Measurements from ENCODE around the gene PTPRT. TPM values are rescaled to one million over a fixed set of nuclear protein-coding genes. Genes with fewer than 3 reads are reported as not detected.

The PTPRT gene
- total and polyA plus RNA-seq, 4 donors, result 0.03 to 0.19 (median 0.18) TPM; not detected in 1

DNA sequence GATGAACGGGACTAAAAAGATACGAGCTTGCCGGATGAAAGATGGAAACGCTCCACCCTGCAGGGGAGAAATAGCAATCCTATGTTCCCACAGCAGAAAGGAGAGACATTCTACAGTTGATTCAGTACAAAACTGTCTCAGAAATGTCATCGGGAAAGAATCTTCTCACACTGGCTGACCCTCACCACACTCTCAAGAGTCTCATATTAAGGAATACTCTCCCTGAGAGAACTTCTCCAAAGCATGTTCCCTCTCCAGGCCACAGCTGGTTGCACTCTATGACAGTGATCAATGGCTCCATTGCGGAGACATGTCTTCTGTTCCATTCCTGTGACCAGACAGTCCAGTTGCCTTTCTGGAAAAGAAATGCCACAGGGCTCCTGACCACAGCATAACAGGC lies 813.6 kb downstream of the PTPRT start:
- DNase-seq (no peak), ATAC-seq (ENCODE audit: low FRiP score) (no peak)
- H3K36me3 ChIP-seq (ENCODE audit: control insufficient read depth in 1 of 2, insufficient read depth in 2 of 2, low read length in 1 of 2), result no peaks in the 10 kb centered on the region
- H3K4me1 ChIP-seq (ENCODE audit: control insufficient read depth in 1 of 2, insufficient read depth in 2 of 2, low read length in 2 of 2), result no peaks in the 10 kb centered on the region
- 87 to 91% methylated on average over 6 of the region's 6 CpGs for WGBS, 2 donors
- no peak overlapping the region for H3K4me3 ChIP-seq (ENCODE audit: low read length in 2 of 2)
- no peaks in the 10 kb centered on the region for H3K9me3 ChIP-seq (ENCODE audit: control insufficient read depth, low read length)
- intact Hi-C loops (cut with DNase I), result no loop called here
- no peak overlapping the region for H3K27ac ChIP-seq (ENCODE audit: low read depth in 1 of 2, low read length in 2 of 2)
- H3K27me3 ChIP-seq (ENCODE audit: control insufficient read depth in 1 of 2, insufficient read depth in 2 of 2, low read length in 1 of 2), result peaks cover 0 to 2% of the 10 kb centered on the region in 2 donors

DNA sequence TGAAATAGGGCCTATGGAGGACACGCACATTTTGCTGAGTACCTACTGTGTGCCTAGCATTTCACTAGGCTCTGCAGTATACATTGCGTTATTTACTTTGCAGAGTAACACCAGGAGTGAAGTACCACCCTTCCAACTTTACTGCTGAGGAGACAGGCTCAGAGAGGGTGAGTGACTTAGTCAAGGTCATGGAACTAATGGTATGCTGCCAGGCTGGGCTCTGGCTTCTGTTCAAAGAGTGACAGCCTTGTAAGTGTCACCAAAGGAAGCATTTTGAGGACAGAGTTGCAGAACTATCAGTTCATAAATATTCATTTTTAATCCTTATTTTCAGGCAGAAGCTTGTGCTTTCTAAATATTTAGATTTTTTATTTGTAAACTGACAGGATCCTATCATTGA lies 816.7 kb downstream of the PTPRT start:
- intact Hi-C loops (cut with DNase I), result no loop called here
- H3K4me3 ChIP-seq (ENCODE audit: low read length in 2 of 2), result no peak overlapping the region
- 77 to 84% methylated on average over 2 of the region's 2 CpGs for WGBS, 2 donors
- H3K9me3 ChIP-seq (ENCODE audit: control insufficient read depth, low read length), result no peaks in the 10 kb centered on the region
- H3K27me3 ChIP-seq (ENCODE audit: control insufficient read depth in 1 of 2, insufficient read depth in 2 of 2, low read length in 1 of 2), result peaks cover 0 to 2% of the 10 kb centered on the region in 2 donors
- no peaks in the 10 kb centered on the region for H3K4me1 ChIP-seq (ENCODE audit: control insufficient read depth in 1 of 2, insufficient read depth in 2 of 2, low read length in 2 of 2)
- no peak for ATAC-seq (ENCODE audit: low FRiP score)
- no peak overlapping the region for H3K27ac ChIP-seq (ENCODE audit: low read depth in 1 of 2, low read length in 2 of 2)
- DNase-seq, result no peak
- H3K36me3 ChIP-seq (ENCODE audit: control insufficient read depth in 1 of 2, insufficient read depth in 2 of 2, low read length in 1 of 2), result no peaks in the 10 kb centered on the region

DNA sequence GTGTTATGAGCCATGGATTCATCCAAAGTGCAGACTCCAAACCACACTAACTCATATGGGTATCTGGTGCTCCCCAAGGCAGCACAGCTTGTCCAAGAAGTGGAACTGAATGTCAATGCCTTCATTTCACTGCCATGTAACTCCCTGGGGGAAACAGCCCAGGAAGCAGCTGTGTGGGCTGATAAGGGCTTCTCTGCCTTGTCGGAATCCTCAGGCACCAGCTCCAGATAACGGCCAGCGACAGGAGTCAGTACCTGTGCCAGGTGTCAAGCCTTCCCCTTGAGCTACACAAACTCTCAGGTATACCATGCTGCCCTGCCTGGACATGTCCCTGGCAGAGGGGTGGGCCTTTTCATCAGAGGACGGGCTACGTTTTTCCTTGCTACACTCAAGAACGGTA lies 819.6 kb downstream of the PTPRT start:
- WGBS, 2 donors, result 62 to 66% methylated on average over 6 of the region's 6 CpGs
- intact Hi-C loops (cut with DNase I), result no loop called here
- Histone ChIP-seq H3K36me3 (ENCODE audit: control insufficient read depth in 1 of 2, insufficient read depth in 2 of 2, low read length in 1 of 2) (no peaks in the 10 kb centered on the region), H3K4me3 (ENCODE audit: low read length in 2 of 2) (no peak overlapping the region), H3K27me3 (ENCODE audit: control insufficient read depth in 1 of 2, insufficient read depth in 2 of 2, low read length in 1 of 2) (peaks cover 0 to 2% of the 10 kb centered on the region in 2 donors), H3K9me3 (ENCODE audit: control insufficient read depth, low read length) (peaks cover 2% of the 10 kb centered on the region), H3K27ac (ENCODE audit: low read depth in 1 of 2, low read length in 2 of 2) (no peak overlapping the region), H3K4me1 (ENCODE audit: control insufficient read depth in 1 of 2, insufficient read depth in 2 of 2, low read length in 2 of 2) (no peaks in the 10 kb centered on the region)
- ATAC-seq (ENCODE audit: low FRiP score), result no peak
- no peak for DNase-seq

DNA sequence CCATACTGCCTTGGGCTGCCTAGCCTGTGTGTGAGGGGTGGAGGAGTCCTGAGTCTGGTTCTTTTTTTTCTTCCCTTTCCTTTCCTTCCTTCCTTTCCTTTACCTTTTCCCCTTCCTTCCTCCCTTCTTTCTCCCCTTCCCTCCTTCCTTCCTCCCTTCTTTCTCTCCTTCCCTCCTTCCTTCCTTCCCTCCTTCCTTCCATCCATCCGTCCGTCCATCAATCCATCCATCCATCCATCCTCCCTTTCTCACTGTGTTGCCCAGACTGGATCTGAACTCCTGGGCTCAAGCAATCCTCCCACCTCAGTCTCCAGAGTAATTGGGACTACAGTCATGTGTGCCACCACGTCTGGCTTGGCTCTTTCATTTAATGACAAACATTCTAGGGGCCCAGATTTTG lies 820.8 kb downstream of the PTPRT start:
- Histone ChIP-seq H3K27me3 (ENCODE audit: control insufficient read depth in 1 of 2, insufficient read depth in 2 of 2, low read length in 1 of 2) (peaks cover 0 to 2% of the 10 kb centered on the region in 2 donors), H3K36me3 (ENCODE audit: control insufficient read depth in 1 of 2, insufficient read depth in 2 of 2, low read length in 1 of 2) (no peaks in the 10 kb centered on the region), H3K27ac (ENCODE audit: low read depth in 1 of 2, low read length in 2 of 2) (no peak overlapping the region), H3K4me1 (ENCODE audit: control insufficient read depth in 1 of 2, insufficient read depth in 2 of 2, low read length in 2 of 2) (no peaks in the 10 kb centered on the region), H3K4me3 (ENCODE audit: low read length in 2 of 2) (no peak overlapping the region), H3K9me3 (ENCODE audit: control insufficient read depth, low read length) (peaks cover 2% of the 10 kb centered on the region)
- 75 to 78% methylated on average over 3 of the region's 3 CpGs for WGBS, 2 donors
- DNase-seq, result no peak
- no peak for ATAC-seq (ENCODE audit: low FRiP score)
- intact Hi-C loops (cut with DNase I), result no loop called here

DNA sequence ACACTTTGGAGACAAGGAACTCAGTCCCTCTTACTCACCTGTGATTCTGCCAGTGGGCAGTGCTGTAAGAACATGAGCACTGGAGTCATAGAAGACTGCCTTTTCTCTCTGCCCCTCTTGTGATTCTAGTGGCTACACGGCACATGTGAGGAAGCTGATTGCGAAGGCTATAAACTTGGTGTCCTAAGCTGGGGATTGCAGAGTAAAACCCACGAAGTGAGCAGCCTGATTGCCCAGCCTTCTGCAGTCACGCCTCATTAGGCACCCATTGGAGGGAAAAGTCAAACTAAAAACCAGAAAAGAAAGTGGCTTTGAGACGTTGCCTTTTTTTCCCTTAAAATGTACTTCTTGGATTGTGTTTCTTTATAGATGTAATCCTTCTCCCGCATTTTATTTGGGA lies 823.1 kb downstream of the PTPRT start:
- WGBS, 2 donors, result 54 to 66% methylated on average over 6 of the region's 6 CpGs
- H3K4me3 ChIP-seq (ENCODE audit: low read length in 2 of 2), result no peak overlapping the region
- H3K9me3 ChIP-seq (ENCODE audit: control insufficient read depth, low read length), result peaks cover 2% of the 10 kb centered on the region
- no peak for DNase-seq
- no peaks in the 10 kb centered on the region for H3K36me3 ChIP-seq (ENCODE audit: control insufficient read depth in 1 of 2, insufficient read depth in 2 of 2, low read length in 1 of 2)
- H3K27me3 ChIP-seq (ENCODE audit: control insufficient read depth in 1 of 2, insufficient read depth in 2 of 2, low read length in 1 of 2), result no peaks in the 10 kb centered on the region
- no peak overlapping the region for H3K27ac ChIP-seq (ENCODE audit: low read depth in 1 of 2, low read length in 2 of 2)
- intact Hi-C loops (cut with DNase I), result no loop called here
- H3K4me1 ChIP-seq (ENCODE audit: control insufficient read depth in 1 of 2, insufficient read depth in 2 of 2, low read length in 2 of 2), result no peaks in the 10 kb centered on the region
- no peak for ATAC-seq (ENCODE audit: low FRiP score)

DNA sequence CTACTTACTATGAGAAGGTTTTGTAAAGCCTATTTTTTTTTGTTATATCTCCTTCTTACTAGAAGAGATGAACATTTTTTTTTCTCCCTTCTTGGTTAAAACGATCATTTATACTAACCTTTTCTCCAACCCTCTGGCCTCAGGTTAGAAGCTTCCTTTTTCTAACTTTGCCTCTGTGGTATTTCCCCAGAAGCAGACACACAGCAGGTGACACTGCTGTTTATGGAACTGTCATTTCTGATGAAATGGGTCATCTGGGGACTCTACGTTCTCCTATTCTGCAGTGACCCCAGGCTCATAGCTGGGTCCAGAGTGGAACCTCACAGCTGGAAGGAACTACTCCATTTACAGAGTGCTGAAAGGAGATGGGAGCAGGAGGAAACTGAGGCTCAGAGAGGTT lies 825.3 kb downstream of the PTPRT start:
- Histone ChIP-seq H3K4me1 (ENCODE audit: control insufficient read depth in 1 of 2, insufficient read depth in 2 of 2, low read length in 2 of 2) (no peaks in the 10 kb centered on the region), H3K4me3 (ENCODE audit: low read length in 2 of 2) (no peak overlapping the region), H3K36me3 (ENCODE audit: control insufficient read depth in 1 of 2, insufficient read depth in 2 of 2, low read length in 1 of 2) (no peaks in the 10 kb centered on the region), H3K9me3 (ENCODE audit: control insufficient read depth, low read length) (peaks cover 2% of the 10 kb centered on the region), H3K27ac (ENCODE audit: low read depth in 1 of 2, low read length in 2 of 2) (no peak overlapping the region), H3K27me3 (ENCODE audit: control insufficient read depth in 1 of 2, insufficient read depth in 2 of 2, low read length in 1 of 2) (no peaks in the 10 kb centered on the region)
- ATAC-seq (ENCODE audit: low FRiP score), result no peak
- DNase-seq, result no peak
- 76 to 78% methylated on average over 2 of the region's 2 CpGs for WGBS, 2 donors
- intact Hi-C loops (cut with DNase I), result no loop called here

DNA sequence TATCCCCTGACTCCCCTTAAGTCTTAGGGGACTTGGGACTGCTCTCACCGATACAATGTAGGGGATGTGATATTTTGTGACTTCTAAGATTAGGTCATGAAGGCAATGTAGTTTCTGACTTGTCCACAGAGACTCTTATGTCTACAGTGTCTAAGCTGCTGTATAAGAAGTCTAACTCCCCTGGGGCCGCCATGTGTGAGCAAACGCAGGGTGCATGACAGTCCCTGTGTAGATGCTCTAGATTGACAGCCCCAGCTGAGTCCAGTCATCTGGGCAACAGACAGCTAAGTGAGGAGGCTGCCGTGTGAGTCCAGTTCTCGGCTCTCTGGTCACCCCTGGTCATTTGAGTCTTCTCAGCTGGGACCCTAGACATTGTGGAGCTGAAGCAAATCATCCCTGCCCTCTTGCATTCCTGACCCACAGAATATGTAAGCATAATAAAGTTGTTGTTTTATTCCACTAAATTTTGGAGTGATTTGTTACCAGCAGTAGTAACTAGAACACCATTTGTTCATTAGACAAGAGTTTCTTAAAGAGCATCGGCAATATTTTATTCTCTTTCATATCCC lies 828.2 kb downstream of the PTPRT start:
- ATAC-seq (ENCODE audit: low FRiP score), result no peak
- H3K4me1 ChIP-seq (ENCODE audit: control insufficient read depth in 1 of 2, insufficient read depth in 2 of 2, low read length in 2 of 2), result no peaks in the 10 kb centered on the region
- intact Hi-C loops (cut with DNase I), result no loop called here
- DNase-seq, result no peak
- H3K36me3 ChIP-seq (ENCODE audit: control insufficient read depth in 1 of 2, insufficient read depth in 2 of 2, low read length in 1 of 2), result no peaks in the 10 kb centered on the region
- no peak overlapping the region for H3K27ac ChIP-seq (ENCODE audit: low read depth in 1 of 2, low read length in 2 of 2)
- H3K27me3 ChIP-seq (ENCODE audit: control insufficient read depth in 1 of 2, insufficient read depth in 2 of 2, low read length in 1 of 2), result no peaks in the 10 kb centered on the region
- H3K9me3 ChIP-seq (ENCODE audit: control insufficient read depth, low read length), result peaks cover 1% of the 10 kb centered on the region
- 65 to 82% methylated on average over 6 of the region's 6 CpGs for whole genome bisulfite sequencing, 2 donors
- no peak overlapping the region for H3K4me3 ChIP-seq (ENCODE audit: low read length in 2 of 2)

DNA sequence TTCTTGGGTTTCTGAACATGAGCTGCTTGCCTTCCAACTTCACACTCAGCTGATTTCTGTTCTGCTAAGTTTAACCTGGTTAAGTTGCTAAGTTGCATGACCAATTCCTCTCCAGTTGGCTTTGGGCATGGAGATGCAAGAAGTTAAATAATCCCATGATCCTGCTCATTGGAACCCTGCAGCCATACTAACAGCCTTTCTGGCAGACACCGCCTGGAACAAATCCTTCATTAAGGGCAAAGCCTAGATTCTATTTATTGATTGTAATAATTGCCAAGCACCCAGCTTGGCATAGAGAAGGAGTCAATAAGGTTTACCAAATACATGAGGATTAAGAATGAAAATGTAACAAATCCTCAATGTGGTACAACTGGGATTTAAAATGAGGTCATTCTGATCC lies 829.1 kb downstream of the PTPRT start:
- no peaks in the 10 kb centered on the region for H3K9me3 ChIP-seq (ENCODE audit: control insufficient read depth, low read length)
- H3K27ac ChIP-seq (ENCODE audit: low read depth in 1 of 2, low read length in 2 of 2), result no peak overlapping the region
- WGBS, 2 donors, result 97% methylated on average over 1 of the region's 1 CpG
- no peak overlapping the region for H3K4me3 ChIP-seq (ENCODE audit: low read length in 2 of 2)
- no peaks in the 10 kb centered on the region for H3K27me3 ChIP-seq (ENCODE audit: control insufficient read depth in 1 of 2, insufficient read depth in 2 of 2, low read length in 1 of 2)
- no peak for DNase-seq
- H3K4me1 ChIP-seq (ENCODE audit: control insufficient read depth in 1 of 2, insufficient read depth in 2 of 2, low read length in 2 of 2), result no peaks in the 10 kb centered on the region
- no peaks in the 10 kb centered on the region for H3K36me3 ChIP-seq (ENCODE audit: control insufficient read depth in 1 of 2, insufficient read depth in 2 of 2, low read length in 1 of 2)
- ATAC-seq (ENCODE audit: low FRiP score), result no peak
- intact Hi-C loops (cut with DNase I), result no loop called here

DNA sequence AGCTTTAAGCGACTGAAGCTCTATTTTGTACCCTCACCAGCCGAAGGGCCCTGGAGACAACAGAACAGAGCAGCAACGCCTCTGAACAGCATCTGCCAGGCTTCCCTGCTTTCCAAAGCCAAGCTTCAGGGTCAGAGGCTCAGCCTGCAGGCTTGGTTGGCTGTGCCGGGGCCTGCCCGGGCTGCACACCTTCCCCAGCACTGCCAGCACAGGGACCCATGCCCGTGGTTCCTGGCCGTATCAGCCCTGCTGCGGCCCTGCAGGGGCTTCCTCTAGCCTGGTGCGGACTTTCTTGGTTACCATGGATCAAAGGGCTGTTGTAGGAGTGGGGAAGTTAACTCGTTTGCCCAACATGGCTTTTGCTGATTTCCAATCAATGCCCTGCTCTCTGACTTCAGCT lies 830.1 kb downstream of the PTPRT start:
- intact Hi-C loops (cut with DNase I), result no loop called here
- Histone ChIP-seq H3K4me3 (ENCODE audit: low read length in 2 of 2) (no peak overlapping the region), H3K4me1 (ENCODE audit: control insufficient read depth in 1 of 2, insufficient read depth in 2 of 2, low read length in 2 of 2) (no peaks in the 10 kb centered on the region), H3K27me3 (ENCODE audit: control insufficient read depth in 1 of 2, insufficient read depth in 2 of 2, low read length in 1 of 2) (no peaks in the 10 kb centered on the region), H3K27ac (ENCODE audit: low read depth in 1 of 2, low read length in 2 of 2) (no peak overlapping the region), H3K9me3 (ENCODE audit: control insufficient read depth, low read length) (no peaks in the 10 kb centered on the region), H3K36me3 (ENCODE audit: control insufficient read depth in 1 of 2, insufficient read depth in 2 of 2, low read length in 1 of 2) (no peaks in the 10 kb centered on the region)
- 89 to 90% methylated on average over 10 of the region's 10 CpGs for WGBS, 2 donors
- DNase-seq (no peak), ATAC-seq (ENCODE audit: low FRiP score) (no peak)

All from aorta (tissue), 5 donors.